Measurements from ENCODE around the gene CFHR5. TPM values are rescaled to one million over a fixed set of nuclear protein-coding genes. Genes with fewer than 3 reads are reported as not detected.

CFHR5 gene
- total and polyA plus RNA-seq, 2 of the 13 experiments (the other 11 are each of a cell fraction or from before 2014, with no cell fraction given) = not detected

- FAIRE-seq (no peak), DNase-seq (ENCODE audit: low spot score) (no peak), ATAC-seq (no peak)
- H3K9me3 ChIP-seq (ENCODE audit: low read length) = no peaks in the 10 kb centered on the region
- H3K4me3 ChIP-seq (replicated peaks in 1 of 3; ENCODE audit: insufficient read depth in 1 of 3, low read depth in 2 of 3, low read length in 3 of 3) = no peak overlapping the region
- no peaks in the 10 kb centered on the region for H3K4me1 ChIP-seq (ENCODE audit: insufficient read depth, low read length)
- 46% methylated on average over 1 of the region's 1 CpG for WGBS (ENCODE audit: low lambda C conversion rate)
- no peaks in the 10 kb centered on the region for H4K20me1 ChIP-seq (ENCODE audit: insufficient read depth, low read length)
- BruUV-seq (replicated peaks) = no TSS peak
- H2AFZ ChIP-seq (ENCODE audit: low read length) = no peak overlapping the region
- no peaks in the 10 kb centered on the region for H3K79me2 ChIP-seq (ENCODE audit: insufficient read depth, low read length)
- ChIA-PET CTCF (ENCODE audit: low intra/inter-chr PET ratio, low total read pairs) (no interaction called here), POLR2A (no interaction called here)
- H3K27ac ChIP-seq (ENCODE audit: extremely low read length, insufficient read depth, low read length) = no peak overlapping the region
- in situ Hi-C loops (cut with HindIII; ENCODE audit: extremely low pct_ligation_motif_present, low pct_unique_long_range_greater_than_20kb) (no loop called here), intact Hi-C loops (cut with micrococcal nuclease; ENCODE audit: unreplicated experiment) (no loop called here)
- H3K36me3 ChIP-seq (replicated peaks in 1 of 2; ENCODE audit: control insufficient read depth in 1 of 2, insufficient read depth in 2 of 2, low read length in 2 of 2) = no peaks in the 10 kb centered on the region
- H3K27me3 ChIP-seq (ENCODE audit: control insufficient read depth in 1 of 2, insufficient read depth in 2 of 2, low read length in 2 of 2) = no peaks in the 10 kb centered on the region
- no peak overlapping the region for H3K9ac ChIP-seq (ENCODE audit: insufficient read depth, low read depth, low read length)
- no peak overlapping the region for H3K4me2 ChIP-seq (ENCODE audit: low read depth, low read length)
- TF ChIP-seq ATF4 (CRISPR knock-in tag; IDR thresholded peaks at IDR 0.05) (no peak), ZNF274 (CRISPR knock-in tag; IDR thresholded peaks at IDR 0.05) (no peak), PCBP1 (IDR thresholded peaks at IDR 0.05; ENCODE audit: borderline replicate concordance, low read depth, low read length) (no peak), ZNF407 (CRISPR knock-in tag; IDR thresholded peaks at IDR 0.05; ENCODE audit: not compliant biosample characterization) (no peak), ZNF878 (CRISPR knock-in tag; IDR thresholded peaks at IDR 0.05) (no peak), RBFOX2 (IDR thresholded peaks at IDR 0.05; ENCODE audit: low read depth, low read length) (no peak), IKZF5 (CRISPR knock-in tag; IDR thresholded peaks at IDR 0.05) (no peak), BCL6 (CRISPR knock-in tag; IDR thresholded peaks at IDR 0.05) (no peak), GMEB2 (CRISPR knock-in tag; IDR thresholded peaks at IDR 0.05; ENCODE audit: low read depth) (no peak), FOSL2 (CRISPR knock-in tag; IDR thresholded peaks at IDR 0.05) (no peak), ZBTB39 (CRISPR knock-in tag; IDR thresholded peaks at IDR 0.05) (no peak)
Observed at GRCh38 chr1:196955926-196956325, 21.4 kb upstream of the CFHR5 start.

Measured in HepG2 (cell line).